Middle frontal gyrus (tissue), 1 donor: ENCODE results near the gene DMAC2.
"Not testable (repeated sequence)": the region's sequence is repeated elsewhere in the genome, so short reads cannot be mapped to it uniquely, and the experiment has no call there.

Experiments
- DNase-seq: peaks from one replicate; pipeline ENCODE4 v3.0.0-alpha.2; 2015; ENCODE audit warnings: low spot score; ENCODE audit errors: extremely low spot score

Gene DMAC2

DNA sequence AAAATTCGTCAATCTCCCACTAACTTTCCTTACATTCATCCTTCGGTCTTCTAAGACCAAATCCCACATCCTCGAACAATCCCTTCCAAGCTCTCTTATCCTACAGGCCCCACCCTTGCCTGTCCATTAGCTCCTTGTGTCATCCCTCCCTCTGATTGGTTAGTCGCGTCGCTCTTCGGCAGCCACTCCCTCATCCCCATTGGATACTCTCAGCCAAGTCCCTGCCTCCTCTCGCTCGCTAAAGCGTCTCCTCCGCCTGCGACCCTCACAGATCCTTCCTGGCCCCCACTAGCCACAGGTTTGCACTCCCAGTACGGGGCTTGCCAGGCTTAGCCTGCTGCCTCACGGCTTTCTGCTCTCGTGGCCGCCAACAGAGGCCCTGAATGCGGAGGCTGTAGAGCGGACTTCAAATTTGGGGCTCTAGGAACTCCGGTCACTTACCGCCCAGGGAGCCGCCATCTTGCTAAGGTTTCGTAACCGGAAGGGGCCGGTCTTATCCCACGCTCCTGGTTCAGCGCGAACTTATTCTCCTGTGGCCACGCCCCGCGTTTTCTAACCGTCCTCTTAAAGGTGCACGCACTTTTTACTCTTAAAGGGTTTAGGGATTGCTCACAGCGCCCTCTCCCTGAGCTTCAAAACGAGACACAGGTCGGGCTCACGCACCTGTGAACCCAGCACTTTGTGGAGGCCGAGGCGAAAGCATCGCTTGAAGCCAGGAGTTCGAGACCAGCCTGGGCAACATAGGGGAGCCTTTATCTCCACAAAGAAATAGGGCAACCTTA, at the start of gene DMAC2:
DMAC2 (minus strand) TSS at position 472 of the 782 bp plus-strand sequence; CDS start at position 459, 13 bp downstream.
- DNase-seq = peak; percentile 93

DNA sequence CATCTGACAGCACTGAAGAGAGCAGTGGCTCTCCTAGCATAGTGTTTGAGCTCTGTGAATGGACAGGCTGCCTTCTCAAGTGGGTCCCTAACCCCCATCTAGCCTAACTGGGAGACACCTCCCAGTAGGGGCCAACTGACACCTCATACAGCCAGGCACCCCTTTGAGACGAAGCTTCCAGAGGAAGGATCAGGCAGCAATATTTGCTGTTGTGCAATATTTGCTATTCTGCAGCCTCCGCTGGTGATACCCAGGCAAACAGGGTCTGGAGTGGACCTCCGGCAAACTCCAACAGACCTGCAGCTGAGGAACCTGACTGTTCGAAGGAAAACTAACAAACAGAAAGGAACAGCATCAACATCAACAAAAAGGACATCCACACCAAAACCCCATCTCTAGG, 47.2 kb upstream of the DMAC2 start:
- not testable (repeated sequence) for DNase-seq

DNA sequence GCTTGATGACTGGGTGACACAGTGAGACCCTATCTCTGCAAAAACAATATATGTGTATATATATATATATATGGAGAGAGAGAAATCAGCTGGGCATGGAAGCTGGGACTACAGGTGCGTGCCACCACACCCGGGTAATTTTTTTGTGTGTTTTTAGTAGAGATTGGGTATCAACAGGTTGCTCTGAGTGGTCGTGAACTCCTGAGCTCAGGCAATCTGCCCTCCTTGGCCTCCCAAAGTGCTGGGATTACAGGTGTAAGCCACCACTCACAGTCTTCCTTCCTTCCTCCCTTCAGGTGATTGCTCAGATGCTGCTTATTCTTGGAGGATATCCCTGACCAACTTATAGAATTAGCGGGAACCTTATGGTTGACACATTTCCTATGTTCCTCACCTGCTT, 45.1 kb upstream of the DMAC2 start:
- DNase-seq = no peak

GRCh38 chr19:41480336-41480735, 40.6 kb upstream of the DMAC2 start:
- no peak for DNase-seq

DNA sequence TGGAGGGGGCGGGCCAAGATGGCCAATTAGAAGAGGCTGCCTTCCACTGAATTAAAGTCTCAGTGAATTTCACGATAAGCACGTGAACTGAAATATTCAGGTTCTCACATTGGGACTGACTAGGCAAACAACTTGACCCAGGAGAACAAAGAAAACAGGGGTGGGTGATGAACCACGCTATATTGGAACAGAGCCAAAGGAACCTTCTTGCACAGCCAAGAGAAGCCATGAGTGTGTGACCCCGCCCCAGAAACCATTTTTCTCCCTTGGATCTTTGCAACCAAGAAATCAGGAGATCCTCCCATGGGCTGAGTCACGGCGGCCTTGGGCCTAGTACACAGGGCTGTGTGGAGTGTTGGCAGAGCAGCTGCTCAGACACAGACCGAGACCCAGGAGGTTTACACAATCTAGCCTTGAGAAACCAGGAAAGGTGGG, 40.1 kb upstream of the DMAC2 start:
- no peak for DNase-seq

GRCh38 chr19:41478875-41479756, 39.4 kb upstream of the DMAC2 start:
- DNase-seq = no peak

DNA sequence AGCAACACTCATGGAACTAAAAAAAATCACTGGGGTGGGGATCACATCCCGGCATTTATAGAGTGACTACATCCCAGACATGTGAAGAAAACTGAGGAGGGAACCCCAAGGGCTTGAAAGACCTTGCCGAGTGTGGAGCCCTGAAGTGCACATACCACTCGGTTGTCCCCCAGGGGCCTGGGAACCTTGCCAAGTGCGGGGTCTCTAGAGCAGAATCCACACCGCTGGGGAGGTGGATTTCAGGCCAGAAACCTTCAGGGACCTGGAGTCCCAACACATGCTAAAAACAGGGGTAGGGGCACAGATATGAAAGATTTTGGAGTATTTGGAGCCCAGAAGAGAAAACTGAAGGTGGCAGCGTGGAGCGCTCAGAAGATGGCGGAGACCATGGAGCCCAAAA, 38.5 kb upstream of the DMAC2 start:
- no peak for DNase-seq

DNA sequence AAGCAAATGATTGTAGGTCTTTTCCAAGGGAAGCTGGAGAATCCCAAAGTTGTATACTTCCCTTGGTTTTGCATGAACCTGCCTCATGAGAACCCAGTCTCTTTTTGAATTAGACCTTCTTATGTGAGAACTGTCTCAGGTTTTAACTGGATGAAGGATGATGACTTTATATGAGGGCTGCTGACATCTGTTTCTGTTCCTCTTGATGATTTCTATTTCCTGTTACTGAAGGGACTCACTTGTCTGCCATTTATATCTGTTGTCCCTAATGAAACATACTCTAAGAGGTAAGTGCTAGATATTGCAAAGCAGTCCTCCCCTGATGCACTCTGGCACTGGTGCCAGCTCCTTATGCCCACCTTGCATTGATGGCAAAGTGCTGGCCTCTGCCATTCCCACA, 36.9 kb upstream of the DMAC2 start:
- DNase-seq = no peak

- DNase-seq = not testable (repeated sequence)
Observed at GRCh38 chr19:41463257-41464256, 23.8 kb upstream of the DMAC2 start.

DNA sequence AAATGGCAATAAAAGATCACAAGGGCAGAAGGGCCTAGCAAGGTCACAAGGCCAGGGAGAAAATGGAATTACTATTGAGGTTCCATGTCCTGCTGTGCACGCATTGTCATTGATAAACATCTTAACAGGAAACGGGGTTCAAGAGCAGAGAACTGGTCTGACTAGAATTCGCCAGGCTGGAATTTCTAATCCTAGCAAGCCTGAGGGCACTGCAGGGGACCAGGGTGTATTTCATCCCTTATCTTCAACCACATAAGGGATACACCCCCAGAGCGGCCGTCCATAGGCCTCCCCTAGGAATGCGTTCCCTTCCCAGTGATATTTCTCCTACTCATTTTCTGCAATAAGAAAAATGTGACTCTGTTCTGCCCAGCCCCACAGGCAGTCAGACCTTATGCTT, 22.8 kb upstream of the DMAC2 start:
- no peak for DNase-seq

DNA sequence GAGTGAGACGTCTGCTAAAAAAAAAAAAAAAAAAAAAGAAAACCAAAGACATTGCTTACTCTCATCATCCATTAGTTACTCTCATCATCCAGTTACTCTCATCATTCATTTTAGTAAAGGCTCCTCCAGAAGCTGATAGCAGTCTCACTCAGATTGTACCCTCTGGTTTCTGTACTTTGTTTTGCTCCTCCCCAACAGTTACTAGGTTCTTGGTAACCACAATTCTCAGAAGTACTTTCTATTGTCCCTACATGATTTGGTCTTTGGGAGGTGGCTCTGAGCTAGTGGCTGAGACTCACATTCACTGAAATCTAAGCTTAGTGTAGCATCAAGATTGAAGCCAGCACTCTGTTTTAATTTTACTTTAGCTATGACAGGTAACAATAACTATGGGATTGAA, 17.5 kb upstream of the DMAC2 start:
- DNase-seq = no peak

DNA sequence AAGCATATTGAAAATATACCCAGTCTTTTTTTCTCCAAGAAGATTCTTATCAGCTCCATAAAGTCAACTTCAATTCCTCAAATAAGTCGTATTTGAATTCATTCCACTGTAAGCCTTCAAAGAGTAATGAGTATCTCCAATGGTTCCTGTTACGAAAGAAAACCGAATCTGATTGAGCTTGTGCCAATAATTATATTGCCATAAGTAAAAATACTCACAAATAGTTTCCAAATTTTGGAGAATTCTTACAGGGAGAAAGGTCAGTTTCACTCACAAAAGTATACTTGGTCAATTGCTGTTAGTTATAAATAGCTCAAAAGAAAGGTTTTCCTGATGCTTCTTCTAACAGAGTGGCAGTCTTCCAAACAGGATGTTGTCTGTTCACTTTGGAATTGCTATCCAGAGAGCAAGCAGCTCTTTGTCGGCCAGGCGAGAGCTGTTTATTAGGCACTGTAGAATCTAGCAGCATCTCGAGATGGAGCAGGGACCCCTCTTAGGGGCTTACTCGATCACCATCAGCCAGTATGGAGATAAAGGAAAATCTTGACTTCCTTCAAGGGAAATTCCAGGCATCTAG, 16.7 kb upstream of the DMAC2 start:
- no peak for DNase-seq

- DNase-seq = no peak
Observed at GRCh38 chr19:41455936-41456335, 16.2 kb upstream of the DMAC2 start.

GRCh38 chr19:41452584-41453275, 13.0 kb upstream of the DMAC2 start:
- DNase-seq = no peak

GRCh38 chr19:41449865-41450178, 10.1 kb upstream of the DMAC2 start:
- no peak for DNase-seq

- DNase-seq = no peak
Observed at GRCh38 chr19:41449079-41449864, 9.6 kb upstream of the DMAC2 start.

- DNase-seq = no peak
Observed at GRCh38 chr19:41447732-41448332, 8.1 kb upstream of the DMAC2 start.

GRCh38 chr19:41445575-41445974, 5.9 kb upstream of the DMAC2 start:
- DNase-seq = no peak

DNA sequence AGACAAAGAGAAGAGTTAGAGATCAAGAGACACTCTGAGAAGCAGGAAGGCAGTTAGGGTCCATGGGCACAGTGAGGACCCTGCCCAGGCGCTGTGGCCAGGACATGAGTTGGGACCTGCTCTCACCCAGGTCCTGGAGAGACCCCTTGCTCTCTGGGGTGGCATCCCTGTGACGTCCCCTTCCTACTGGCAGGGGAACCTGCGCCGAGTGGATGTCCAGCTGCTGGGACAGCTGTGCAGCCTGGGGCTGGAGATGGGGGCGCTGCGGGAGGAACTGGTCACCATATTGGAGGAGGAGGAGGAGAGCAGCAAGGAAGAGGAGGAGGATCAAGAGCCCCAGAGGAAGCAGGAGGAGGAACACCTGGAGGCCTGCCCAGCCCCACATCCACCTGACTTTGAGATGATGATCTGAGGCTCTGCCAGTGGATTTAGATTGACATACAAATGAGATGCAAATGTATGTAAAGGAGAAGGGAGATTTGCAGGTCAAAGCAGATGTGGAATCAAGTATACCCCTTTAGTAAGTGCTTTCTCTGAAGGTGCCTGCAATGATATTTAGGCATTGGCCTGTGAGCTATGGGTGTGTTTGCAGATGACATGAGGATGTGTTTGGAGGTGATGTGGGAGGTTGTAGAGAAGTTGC, 4.2 kb upstream of the DMAC2 start:
- DNase-seq = no peak
